GM19193 (cell line): ENCODE data around the gene SRPK2.

ENCODE experiments used
- POLR2A ChIP-seq: IDR thresholded peaks from 4 replicates; pipeline ENCODE4 v1.6.1; 2011; ENCODE audit not compliant: insufficient read depth, insufficient read length; ENCODE audit errors: extremely low read depth

Gene SRPK2

DNA sequence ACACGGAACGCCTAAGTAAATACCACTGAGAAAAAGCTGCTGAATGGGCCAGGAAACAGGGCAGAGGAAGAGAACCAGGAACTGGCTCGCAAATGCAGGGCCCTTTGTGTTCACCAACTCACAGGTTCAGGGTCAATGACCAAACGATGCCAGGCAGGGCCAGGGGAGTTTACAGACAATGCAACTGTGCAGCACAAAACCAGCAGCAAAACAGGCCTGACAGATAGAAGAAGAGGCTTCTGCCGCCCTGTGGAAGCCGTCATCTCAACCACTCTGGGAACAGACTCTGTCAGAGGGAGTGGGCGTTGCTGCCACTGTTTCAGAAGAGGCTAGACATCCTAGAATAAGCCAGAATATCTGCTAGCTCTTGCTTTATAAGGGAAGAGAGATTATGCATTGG, 256.8 kb downstream of the SRPK2 start:
- no peak for TF ChIP-seq POLR2A

- TF ChIP-seq POLR2A = no peak
These were observed 257.6 kb downstream of the SRPK2 start for GRCh38 chr7:105131033-105131656.

DNA sequence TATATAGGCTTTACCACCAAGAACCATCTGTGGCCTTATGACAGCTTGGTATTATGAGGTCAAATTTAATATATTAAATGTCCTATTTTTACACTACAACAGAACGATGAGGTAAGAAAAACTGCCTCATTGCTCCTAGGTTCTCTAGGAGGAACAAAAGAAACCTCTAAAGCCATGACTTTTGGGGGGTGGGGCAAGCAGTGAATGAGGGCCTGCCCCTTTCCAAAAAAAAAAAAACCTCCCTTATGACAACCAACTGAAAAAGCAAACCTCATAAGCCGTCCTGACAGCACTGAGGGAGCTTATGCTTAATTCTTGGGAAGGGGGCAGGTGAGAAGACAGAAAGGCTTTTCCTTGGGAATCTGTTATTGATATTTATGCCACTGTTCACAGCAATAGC, 258.1 kb downstream of the SRPK2 start:
- TF ChIP-seq POLR2A = no peak

GRCh38 chr7:105130048-105130447, 258.7 kb downstream of the SRPK2 start:
- no peak for TF ChIP-seq POLR2A

DNA sequence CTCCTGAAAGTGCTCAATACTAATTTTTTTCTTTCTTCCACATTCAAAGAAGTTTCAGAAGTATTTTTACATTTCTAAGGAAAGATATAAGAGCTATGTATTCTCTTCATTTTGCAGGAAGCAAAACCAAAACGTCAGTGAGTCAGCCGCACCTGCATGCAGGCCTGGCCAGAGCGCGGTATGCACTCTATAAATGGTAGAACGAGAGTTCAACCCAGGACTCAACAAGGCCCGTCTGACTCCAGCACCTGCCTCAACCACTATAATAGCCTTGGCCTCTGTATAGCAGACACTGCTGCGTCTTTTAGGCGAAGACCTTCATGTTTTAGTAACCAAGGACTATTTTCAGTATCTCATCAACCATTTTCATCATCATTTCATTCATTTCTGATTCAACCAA, 261.5 kb downstream of the SRPK2 start:
- no peak for TF ChIP-seq POLR2A

GRCh38 chr7:105126436-105126975, 262.2 kb downstream of the SRPK2 start:
- TF ChIP-seq POLR2A = no peak

DNA sequence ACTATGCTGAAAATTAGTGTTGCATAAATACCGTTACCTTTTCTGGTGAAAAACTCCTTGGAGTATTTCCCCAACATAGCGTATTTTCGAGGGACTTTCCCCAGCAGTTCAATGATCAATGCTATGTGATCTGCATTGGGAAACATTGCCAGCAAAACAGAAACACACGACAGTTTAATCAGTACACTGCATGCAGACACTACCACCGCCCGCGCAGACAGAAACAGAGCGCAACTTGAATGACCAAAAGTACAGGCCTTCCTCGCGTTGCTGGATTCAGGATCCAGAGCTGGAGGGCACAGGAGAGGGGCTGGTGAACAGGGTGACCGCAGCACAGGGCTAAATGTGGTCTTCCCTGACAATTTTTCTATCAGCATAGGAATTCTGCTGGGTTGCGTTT, 263.0 kb downstream of the SRPK2 start:
- no peak for TF ChIP-seq POLR2A

DNA sequence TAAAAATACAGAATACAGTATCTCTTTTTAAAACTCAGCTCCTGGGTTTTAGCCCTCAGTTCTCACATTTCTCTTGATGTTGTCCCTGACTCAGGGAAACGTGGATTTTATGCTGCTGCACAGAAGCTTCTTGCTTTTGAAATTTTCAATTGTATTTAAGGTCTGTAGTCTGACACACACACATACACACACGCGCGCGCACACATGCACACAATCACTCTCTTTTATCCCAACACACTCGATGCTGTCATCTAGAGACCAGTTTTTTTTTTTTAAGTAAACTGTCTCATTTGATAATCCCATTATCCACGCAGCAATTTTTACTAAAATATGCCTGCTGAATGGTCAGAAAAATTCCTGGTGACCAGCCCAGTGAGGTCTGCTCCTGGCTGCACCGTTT, 266.1 kb downstream of the SRPK2 start:
- no peak for TF ChIP-seq POLR2A

DNA sequence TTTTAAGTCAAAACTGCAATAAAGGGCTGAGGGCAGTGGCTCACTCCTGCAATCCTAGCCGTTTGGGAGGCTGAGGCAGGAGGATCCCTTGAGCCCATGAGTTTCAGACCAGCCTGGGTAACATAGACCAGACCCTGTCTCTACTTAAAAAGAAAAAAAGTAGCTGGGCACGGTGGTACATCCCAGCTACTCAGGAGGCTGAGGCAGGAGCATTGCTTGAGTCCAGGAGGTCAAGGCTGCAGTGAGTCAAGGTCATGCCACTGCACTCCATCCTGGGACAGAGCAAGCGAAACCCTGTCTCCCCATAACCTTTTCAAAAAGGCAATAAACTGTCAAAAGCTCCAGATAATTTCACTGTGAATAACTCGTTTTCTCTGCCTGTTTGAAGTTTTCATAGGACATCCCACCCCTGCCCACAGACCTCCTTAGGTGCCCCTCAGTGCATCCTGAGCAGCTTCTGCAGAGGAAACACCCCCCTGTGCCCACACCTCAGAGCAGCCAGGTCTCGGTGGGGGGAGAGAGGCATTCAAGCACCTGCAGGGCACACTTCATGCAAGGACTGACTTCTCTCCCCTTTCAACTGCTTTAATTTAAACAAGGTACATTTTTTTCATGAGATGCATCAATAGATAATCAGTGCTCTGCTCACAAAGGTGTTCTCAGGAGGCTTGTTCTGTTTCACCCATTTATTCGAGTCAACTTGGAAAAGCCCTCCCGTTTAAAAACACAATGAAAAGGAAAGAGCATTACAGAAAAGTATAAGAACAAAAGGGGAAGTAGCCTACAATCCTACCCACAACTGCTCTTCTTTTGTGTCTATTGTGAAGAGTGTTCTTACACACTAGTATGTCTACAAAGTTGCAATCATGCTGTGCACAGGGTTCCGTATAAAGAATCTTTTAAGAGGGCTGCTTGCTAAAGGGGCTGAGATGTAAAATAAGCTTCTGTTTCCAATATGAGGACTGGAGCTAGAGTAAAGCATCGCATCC, 269.8 kb downstream of the SRPK2 start:
- TF ChIP-seq POLR2A = no peak

- no peak for TF ChIP-seq POLR2A
These were observed 276.0 kb downstream of the SRPK2 start for GRCh38 chr7:105112440-105113418.

- TF ChIP-seq POLR2A = no peak
These were observed 281.3 kb downstream of the SRPK2 start for GRCh38 chr7:105107458-105107857.

DNA sequence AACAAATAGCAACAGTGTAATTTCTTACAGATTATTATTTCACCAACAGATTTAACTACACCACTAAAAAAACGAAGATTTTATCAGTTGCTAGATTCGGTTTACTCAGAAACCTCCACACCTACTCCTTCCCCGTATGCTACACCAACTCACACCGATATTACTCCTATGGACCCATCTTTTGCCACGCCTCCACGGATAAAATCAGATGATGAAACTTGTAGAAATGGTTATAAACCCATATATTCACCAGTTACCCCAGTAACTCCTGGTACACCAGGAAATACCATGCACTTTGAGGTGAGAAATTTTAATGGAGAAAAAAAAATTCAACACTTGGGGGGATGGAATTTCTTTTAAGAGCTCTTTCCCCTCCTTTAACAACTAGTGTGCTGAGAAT, 282.2 kb downstream of the SRPK2 start:
- no peak for TF ChIP-seq POLR2A

DNA sequence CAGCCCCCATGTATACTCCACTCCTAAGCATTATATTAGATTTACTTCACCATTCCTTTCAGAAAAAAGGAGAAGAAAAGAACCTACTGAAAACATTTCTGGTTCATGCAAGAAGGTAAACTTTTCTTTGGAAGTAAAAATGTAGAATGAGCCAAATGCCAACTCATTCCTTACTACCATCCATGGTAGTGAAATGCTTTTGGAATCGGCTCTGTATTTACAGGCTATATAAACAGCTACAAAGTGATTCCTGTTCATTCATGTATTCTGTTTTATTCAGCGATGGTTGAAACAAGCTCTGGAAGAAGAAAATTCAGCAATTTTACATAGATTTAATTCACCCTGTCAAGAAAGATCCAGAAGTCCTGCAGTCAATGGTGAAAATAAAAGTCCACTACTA, 283.1 kb downstream of the SRPK2 start:
- TF ChIP-seq POLR2A = no peak

GRCh38 chr7:105102557-105103352, 286.0 kb downstream of the SRPK2 start:
- no peak for TF ChIP-seq POLR2A
